Retina (tissue), 1 donor: Measurements from ENCODE around the gene CT47C1.
"Not testable (repeated sequence)": the region's sequence is repeated elsewhere in the genome, so short reads cannot be mapped to it uniquely, and the experiment has no call there.

Experiments
- DNase-seq: peaks from one replicate; pipeline ENCODE4 v3.0.0-alpha.2; 2016

Gene CT47C1

DNA sequence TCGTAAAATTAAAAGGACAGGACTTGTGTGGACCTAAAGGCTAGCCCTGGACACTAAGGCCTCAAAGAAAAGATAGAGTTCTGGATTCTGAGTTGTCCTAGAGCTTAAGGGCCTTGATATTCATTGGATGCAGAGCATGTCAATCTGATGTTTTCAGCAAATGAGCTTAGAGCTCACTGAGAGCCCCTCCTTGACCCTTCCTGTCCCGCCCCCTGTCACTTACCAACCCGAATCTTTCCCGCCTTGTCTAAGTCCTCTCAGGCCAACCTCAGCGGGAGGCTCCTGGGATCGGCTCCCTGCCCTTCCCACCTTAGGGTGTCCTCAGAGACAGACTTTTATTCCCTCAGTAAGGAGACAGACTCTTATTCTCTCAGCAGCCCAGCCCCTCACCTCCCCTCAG is at the start of gene CT47C1:
Gene CT47C1 (plus strand): TSS at position 250 of the 400 bp plus-strand sequence. CDS start 233 bp downstream, outside the sequence.
- DNase-seq = no peak

DNA sequence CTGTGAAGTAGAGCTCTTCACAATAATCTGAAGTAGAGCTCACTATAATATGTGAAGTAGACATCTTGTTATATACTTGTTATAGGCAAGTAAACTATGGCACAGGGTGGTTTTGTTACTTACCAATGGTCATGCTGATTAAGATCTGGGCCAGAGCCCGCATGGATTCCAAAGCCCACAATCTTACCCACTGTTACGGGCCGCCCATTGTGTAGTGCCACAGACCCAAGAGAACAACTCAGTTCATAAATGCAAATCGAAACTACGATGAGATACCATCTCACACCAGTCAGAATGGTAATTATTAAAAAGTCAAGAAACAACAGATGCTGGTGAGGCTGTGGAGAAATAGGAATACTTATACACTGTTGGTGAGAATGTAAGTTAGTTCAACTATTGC is 46.9 kb upstream of the CT47C1 start:
- no peak for DNase-seq

- DNase-seq = not testable (repeated sequence)
Observed at GRCh38 chrX:119026344-119026743, 46.4 kb upstream of the CT47C1 start.

DNA sequence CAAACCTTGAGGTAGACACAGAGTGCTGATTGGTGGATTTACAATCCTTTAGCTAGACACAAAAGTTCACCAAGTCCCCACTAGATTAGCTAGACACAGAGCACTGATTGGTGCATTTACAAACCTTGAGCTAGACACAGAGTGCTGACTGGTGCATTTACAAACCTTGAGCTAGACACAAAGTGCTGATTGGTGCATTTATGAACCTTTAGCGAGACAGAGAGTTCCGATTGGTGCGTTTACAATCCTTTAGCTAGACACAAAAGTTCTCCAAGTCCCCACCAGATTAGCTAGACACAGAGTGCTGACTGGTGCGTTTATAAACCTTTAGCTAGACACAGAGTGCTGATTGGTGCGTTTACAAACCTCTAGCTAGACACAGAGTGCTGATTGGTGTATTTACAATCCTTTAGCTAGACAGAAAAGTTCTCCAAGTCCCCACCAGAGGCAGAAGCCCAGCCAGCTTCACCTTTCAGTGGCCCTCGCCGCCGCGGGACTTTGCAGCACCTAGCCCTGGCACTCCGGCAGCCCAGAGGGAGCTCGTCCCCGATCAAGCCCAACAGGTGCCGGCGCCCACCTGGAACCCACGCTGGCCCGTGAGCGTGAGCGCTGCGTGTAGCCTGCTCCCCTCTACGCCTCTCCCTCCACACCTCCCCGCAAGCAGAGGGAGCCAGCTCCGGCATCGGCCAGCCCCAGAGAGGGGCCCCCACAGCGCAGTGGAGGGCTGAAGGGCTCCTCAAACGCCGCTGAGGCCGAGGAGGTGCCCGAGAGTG is 44.6 kb upstream of the CT47C1 start:
- DNase-seq = not testable (repeated sequence)

- no peak for DNase-seq
Observed at GRCh38 chrX:119028733-119029330, 44.0 kb upstream of the CT47C1 start.

DNA sequence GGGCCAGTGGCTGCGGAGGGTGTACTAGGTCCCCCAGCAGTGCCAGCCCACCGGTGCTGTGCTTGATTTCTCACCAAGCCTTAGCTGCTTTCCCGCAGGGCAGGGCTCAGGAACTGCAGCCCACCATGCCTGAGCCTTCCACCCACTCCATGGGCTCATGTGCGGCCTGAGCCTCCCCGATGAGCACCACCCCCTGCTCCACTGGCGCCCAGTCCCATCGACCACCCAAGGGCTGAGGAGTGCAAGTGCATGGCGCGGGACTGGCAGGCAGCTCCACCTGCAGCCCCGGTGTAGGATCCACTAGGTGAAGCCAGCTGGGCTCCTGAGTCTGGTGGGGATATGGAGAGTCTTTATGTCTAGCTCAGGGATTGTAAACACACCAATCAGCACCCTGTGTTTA is 43.1 kb upstream of the CT47C1 start:
- DNase-seq = not testable (repeated sequence)

DNA sequence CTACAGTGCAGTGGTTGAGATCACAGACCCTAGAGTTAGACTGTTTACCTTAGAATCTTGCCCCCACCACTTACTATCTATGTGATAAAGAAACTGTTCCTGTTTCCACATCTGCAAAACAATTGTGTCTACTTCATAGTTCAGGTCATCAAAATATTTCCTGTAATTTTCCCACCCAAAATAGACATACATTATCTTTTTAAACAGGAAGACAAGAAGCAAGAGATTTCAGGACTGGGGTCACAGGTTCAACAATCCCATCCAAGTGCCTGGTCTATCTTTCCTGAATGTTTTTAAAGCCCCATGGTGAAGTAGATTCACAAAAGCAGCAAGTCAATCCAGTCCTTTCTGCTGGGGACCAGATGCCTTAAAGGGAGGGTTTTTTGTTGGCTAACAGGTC is 41.8 kb upstream of the CT47C1 start:
- no peak for DNase-seq

- no peak for DNase-seq
Observed at GRCh38 chrX:119036107-119037029, 36.4 kb upstream of the CT47C1 start.

DNA sequence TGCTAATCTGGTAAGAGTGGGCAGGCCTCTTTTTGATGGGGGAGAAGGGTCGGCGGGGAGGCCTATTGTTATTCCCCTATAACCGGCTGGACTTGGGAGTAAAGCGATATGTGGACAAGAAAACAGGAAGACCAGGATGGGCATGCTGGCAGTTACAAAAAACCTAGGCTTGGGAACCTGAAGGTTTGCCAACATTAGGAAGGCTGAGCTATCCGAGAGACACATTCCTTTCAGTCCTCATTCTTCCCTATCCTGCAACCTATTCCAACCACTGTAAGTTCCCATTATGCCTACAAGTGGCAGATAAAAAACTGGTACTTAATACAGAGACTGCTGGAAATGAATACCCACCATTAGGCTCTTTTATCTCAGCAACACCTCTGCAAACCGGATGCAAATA is 32.4 kb upstream of the CT47C1 start:
- no peak for DNase-seq

GRCh38 chrX:119041175-119041574 is 31.6 kb upstream of the CT47C1 start:
- DNase-seq = no peak

DNA sequence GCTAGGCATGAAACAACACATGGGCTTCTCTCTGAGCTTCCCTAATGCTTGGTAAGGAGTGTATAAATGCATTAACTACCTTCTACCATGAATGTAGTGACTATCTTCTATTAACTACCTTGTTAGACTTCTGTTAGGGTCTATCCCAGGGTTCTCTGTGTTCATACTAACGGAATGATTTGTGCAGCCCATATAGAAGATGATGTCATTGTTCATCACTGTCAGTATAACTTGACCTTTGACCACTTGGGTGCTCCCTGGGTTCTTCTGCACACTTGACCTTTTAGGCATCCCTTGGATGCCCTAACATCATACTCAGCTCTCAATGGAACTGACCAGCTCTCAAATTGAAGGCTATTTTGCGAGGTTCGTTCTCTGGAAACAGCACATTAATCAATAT is 30.8 kb upstream of the CT47C1 start:
- no peak for DNase-seq

- no peak for DNase-seq
Observed at GRCh38 chrX:119042996-119043395, 29.8 kb upstream of the CT47C1 start.

DNA sequence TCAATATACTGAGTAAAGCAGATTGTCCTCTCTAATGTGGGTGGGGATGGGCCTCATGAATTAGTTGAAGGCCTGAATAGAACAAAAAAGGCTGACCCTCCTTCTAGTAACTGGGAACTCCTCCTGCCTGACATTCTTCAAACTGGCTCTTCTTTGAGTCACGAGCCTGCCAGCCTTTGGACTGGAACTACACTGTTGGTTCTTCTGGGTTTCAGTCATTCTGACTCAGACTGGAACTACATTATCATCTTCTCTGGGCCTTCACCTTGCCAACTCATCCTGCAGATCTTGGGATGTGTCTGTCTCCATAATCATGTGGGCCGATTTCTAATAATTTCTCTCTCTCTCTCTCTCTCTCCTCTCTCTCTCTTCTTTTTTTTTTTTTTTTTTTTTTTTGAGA is 26.9 kb upstream of the CT47C1 start:
- no peak for DNase-seq

GRCh38 chrX:119055687-119056086 is 17.1 kb upstream of the CT47C1 start:
- DNase-seq = peak; percentile 34

GRCh38 chrX:119062750-119063374 is 9.9 kb upstream of the CT47C1 start:
- DNase-seq = no peak

DNA sequence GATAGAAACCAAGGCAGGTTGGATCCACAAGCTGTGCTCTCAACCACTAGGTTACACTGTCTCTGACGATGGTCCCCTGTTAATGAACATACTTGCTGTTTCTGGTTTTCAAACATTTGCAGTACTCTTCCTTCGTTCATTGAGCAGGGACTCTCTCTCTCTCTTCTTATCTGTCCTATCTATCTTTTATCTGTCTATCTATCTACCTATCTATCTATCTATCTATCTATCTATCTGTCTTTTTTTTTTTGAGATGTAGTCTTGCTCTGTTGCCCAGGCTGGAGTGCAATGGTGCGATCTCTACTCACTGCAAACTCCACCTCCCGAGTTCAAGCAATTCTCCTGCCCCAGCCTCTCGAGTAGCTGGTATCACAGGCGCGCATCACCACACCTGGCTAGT is 9.4 kb upstream of the CT47C1 start:
- no peak for DNase-seq

- peak; percentile 51 for DNase-seq
Observed at GRCh38 chrX:119067023-119067739, 5.6 kb upstream of the CT47C1 start.

- DNase-seq = no peak
Observed at GRCh38 chrX:119069128-119069527, 3.7 kb upstream of the CT47C1 start.

- DNase-seq = no peak
Observed at GRCh38 chrX:119069762-119070161, 3.0 kb upstream of the CT47C1 start.

DNA sequence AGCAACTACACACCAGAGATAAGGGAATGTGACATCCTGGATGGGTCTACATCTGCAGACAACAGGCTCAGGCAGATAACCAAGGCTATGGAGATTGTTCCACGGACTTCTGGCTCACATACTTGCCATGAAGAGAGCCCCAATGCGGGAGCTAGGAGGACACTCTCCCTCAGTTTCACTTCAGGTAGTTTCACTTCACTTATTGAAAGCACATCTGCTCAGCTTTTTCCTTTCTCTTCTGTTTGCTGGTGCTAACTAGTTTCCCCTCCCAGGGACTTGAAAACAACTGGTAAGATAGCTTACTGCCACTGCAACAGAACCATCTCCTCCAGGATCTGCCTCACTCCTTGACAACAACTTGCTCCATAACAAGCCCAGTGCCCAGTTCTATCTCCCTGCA is 1.4 kb upstream of the CT47C1 start:
- DNase-seq = no peak

DNA sequence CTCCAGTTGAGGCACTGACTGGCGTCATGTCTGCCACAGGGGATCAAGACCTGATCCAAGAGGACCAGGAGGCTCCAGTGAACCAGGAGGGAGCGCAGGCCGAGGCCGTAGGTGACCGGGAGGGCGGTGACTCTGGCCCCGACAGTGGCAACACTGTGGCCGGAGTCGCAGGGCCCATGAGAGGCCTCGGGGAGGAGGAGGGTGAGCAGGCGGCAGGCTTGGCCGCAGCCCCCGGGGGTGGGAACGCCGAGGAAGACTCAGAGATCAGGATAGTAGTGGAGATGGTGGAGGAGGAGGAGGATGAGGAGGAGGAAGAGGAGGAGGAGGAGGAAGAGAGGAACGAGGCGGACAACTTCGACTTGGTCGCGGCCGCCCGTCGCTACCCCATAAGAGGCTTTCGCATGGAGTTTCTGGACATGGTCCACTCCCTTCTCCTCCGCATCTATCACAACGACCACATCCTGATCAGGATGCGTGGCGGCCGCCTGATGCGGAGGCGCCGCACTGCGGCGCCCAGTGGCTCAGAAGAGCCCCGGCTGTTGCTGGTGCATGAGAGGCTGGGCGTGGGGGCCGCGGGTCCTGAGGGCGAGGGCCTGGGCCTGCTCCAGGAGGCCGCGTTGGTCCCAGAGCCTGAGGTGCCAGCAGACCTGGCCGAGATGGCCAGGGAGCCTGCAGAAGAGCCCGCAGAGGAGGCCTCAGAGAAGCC is 560 bp downstream of the CT47C1 start:
- no peak for DNase-seq

GRCh38 chrX:119073911-119074310 is 1.1 kb downstream of the CT47C1 start:
- no peak for DNase-seq
